GM12801 (cell line): Measurements from ENCODE around the gene MFN2.

Source experiments
- TF ChIP-seq, protein P1 (sequence below): IDR thresholded peaks from one replicate; pipeline ENCODE4 v1.5.1; 2011; ENCODE audit warnings: control low read depth; ENCODE audit not compliant: insufficient read length; ENCODE audit errors: extremely low read depth

MFN2 gene

DNA sequence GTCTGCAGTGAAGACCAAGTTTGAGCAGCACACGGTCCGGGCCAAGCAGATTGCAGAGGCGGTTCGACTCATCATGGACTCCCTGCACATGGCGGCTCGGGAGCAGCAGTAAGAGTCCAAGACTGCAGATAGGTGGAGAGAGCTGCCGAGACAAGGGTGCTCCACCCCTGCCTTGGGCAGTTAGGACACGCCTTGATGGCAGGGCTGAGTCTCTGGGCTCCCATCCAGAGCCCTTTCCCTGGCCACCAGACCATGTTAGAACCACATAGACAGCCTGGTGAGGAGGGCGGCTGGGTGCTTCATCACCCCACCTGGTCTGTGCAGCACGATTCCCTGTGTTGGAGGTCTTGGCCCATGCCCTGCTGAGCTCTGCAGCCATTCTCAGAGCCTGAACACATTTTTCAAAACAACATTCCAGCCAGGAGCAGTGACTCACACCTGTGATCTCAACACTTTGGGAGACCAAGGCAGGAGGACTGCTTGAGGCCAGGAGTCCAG lies 21.8 kb downstream of the MFN2 start:
- TF ChIP-seq, protein P1, sequence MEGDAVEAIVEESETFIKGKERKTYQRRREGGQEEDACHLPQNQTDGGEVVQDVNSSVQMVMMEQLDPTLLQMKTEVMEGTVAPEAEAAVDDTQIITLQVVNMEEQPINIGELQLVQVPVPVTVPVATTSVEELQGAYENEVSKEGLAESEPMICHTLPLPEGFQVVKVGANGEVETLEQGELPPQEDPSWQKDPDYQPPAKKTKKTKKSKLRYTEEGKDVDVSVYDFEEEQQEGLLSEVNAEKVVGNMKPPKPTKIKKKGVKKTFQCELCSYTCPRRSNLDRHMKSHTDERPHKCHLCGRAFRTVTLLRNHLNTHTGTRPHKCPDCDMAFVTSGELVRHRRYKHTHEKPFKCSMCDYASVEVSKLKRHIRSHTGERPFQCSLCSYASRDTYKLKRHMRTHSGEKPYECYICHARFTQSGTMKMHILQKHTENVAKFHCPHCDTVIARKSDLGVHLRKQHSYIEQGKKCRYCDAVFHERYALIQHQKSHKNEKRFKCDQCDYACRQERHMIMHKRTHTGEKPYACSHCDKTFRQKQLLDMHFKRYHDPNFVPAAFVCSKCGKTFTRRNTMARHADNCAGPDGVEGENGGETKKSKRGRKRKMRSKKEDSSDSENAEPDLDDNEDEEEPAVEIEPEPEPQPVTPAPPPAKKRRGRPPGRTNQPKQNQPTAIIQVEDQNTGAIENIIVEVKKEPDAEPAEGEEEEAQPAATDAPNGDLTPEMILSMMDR, result no peak

DNA sequence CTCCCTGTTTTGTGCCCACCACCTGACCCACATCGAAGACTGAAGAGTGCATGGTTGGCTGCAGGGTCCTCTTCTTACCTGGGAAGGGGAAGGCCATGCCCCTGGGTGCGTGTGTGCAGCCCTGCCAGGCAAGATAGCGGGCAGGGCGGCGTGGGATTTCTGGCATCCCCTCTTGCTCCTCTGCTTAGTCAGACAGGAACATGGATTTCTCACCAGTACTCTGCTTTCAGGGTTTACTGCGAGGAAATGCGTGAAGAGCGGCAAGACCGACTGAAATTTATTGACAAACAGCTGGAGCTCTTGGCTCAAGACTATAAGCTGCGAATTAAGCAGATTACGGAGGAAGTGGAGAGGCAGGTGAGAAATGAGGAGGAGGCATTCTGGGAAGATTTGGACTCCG lies 23.5 kb downstream of the MFN2 start:
- TF ChIP-seq, protein P1, result no peak

DNA sequence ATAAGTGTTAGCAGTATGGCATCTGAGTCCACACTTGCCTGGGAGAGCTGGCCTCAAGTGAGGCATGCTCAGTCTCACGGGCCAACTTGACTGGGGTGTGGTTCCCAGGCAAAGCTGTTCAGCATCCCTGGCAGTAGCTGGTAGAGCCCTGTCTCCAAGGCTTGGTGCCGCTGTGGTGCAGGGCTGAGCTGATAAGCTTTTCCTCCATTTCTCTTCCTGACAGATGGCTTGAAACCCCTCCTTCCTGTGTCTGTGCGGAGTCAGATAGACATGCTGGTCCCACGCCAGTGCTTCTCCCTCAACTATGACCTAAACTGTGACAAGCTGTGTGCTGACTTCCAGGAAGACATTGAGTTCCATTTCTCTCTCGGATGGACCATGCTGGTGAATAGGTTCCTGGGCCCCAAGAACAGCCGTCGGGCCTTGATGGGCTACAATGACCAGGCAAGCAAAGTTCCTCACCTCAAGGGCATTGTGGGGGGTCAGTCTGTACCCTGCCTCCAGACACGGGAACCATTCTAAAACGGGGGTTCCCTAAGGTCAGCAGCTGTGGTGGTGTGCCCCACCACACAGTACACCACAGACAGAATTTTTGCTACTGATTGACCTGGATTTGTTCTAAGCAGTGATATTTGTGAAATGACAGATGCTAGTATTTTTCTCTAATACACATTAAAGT lies 25.4 kb downstream of the MFN2 start:
- TF ChIP-seq, protein P1, result no peak

DNA sequence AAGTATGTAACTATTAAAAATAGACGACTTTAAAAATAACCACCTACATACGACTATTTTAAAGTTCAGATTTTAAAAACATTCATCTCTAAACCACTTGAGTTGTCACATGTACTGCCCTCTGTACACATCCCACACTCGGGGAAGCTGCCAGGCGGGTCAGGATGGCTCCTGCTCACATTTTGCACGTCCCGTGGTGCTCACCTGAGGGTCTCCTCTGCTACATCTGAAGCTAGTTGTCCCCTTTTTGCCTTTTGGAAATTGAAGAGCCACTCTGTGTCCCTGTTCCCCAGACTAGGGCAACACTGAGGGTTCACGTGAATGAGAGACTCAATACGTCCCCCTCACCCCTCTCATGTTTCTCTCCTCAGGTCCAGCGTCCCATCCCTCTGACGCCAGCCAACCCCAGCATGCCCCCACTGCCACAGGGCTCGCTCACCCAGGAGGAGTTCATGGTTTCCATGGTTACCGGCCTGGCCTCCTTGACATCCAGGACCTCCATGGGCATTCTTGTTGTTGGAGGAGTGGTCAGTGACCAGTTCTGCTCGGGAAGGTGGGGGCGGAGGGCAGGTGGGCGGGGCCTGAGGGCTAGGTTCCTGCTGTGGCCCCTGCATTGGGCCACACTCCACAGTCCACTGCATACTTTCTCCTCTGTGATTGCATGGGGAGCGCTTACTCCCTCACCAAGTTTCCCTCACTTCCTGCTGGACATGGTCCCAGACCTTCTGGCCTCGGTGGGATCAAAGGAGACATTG lies 26.1 kb downstream of the MFN2 start:
- TF ChIP-seq, protein P1, result no peak

DNA sequence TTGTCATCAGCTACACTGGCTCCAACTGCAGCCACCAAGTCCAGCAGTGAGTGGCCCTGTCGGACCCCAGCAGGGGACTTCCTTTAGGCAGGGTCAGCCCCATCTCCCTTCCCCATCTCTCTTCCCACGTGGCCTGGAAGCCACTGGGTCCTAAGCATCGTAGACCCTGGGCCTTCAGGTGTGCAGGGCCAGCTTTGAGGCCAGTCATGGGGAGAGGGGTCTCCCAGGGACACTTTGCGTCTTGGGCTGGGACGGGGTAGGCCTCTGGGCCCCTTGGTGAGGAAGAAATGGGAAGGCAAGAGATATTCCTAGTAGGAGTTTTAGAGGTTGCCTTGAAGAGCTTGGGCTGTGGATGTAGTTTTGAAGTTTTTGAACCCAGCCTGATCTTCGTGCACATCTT lies 27.0 kb downstream of the MFN2 start:
- TF ChIP-seq, protein P1, result no peak

DNA sequence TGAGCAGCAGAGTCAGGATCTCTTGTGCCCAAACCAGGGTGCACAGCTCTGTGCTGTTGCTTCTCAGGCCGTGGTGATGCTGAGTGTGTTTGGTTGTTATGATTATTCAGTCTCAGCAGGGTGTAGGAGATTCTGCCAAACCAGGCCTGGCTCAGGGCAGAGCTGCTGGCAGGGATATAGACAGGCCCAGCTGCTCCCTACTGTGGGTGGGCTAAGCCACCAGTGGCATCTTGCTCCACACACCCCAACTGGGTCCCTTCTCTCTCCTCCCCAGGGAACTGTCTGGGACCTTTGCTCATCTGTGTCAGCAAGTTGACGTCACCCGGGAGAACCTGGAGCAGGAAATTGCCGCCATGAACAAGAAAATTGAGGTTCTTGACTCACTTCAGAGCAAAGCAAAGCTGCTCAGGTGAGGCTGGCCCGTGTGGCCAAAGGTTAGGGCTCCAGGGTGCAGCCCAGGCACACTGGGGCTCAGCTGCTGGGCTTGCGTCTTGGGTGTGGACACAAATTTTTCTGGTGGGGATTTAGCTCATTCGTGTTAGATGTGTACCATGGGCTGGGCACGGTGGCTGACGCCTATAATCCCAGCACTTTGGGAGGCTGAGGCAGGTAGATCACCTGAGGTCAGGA lies 29.2 kb downstream of the MFN2 start:
- TF ChIP-seq, protein P1, result no peak
